NCI-H1930 (cell line): ENCODE results near the gene ACAP2.
"Not testable (repeated sequence)": the region's sequence is repeated elsewhere in the genome, so short reads cannot be mapped to it uniquely, and the experiment has no call there.

Experiments used
- DNase-seq, 2 experiments: peaks; one replicate each; lab custom pipeline; 2025; lab: John Stamatoyannopoulos, UW

Gene ACAP2

GRCh38 chr3:195442573-195443390 lies at the start of gene ACAP2:
Gene ACAP2, minus strand, starts transcription at chr3:195443020. Its CDS starts 173 bp downstream, at chr3:195442847.
- peak; percentile 97 to 99 for DNase-seq

- no peak for DNase-seq
These were observed 32.8 kb upstream of the ACAP2 start for GRCh38 chr3:195475614-195476013.

- not testable (repeated sequence) for DNase-seq
These were observed 32.3 kb upstream of the ACAP2 start for GRCh38 chr3:195475116-195475515.

GRCh38 chr3:195468841-195469240 lies 26.0 kb upstream of the ACAP2 start:
- DNase-seq = no peak

GRCh38 chr3:195468391-195468776 lies 25.6 kb upstream of the ACAP2 start:
- DNase-seq = no peak

- no peak for DNase-seq
These were observed 25.0 kb upstream of the ACAP2 start for GRCh38 chr3:195467641-195468390.

GRCh38 chr3:195466251-195466650 lies 23.4 kb upstream of the ACAP2 start:
- no peak for DNase-seq

- not testable (repeated sequence) for DNase-seq
These were observed 20.1 kb upstream of the ACAP2 start for GRCh38 chr3:195462922-195463321.

- no peak for DNase-seq
These were observed 19.4 kb upstream of the ACAP2 start for GRCh38 chr3:195462308-195462610.

- no peak for DNase-seq
These were observed 18.9 kb upstream of the ACAP2 start for GRCh38 chr3:195461594-195462307.

- no peak for DNase-seq
These were observed 17.4 kb upstream of the ACAP2 start for GRCh38 chr3:195460091-195460713.

GRCh38 chr3:195458316-195458717 lies 15.5 kb upstream of the ACAP2 start:
- DNase-seq = no peak

- no peak for DNase-seq
These were observed 13.0 kb upstream of the ACAP2 start for GRCh38 chr3:195455789-195456188.

- no peak for DNase-seq
These were observed 10.4 kb upstream of the ACAP2 start for GRCh38 chr3:195453236-195453635.

- DNase-seq = peak in 1 of 2 experiments; percentile 29
These were observed 8.7 kb upstream of the ACAP2 start for GRCh38 chr3:195451373-195452015.

- no peak for DNase-seq
These were observed 8.0 kb upstream of the ACAP2 start for GRCh38 chr3:195450731-195451229.

GRCh38 chr3:195448205-195448875 lies 5.5 kb upstream of the ACAP2 start:
- DNase-seq = no peak

GRCh38 chr3:195447201-195447600 lies 4.4 kb upstream of the ACAP2 start:
- no peak for DNase-seq

- no peak for DNase-seq
These were observed 3.5 kb upstream of the ACAP2 start for GRCh38 chr3:195446359-195446758.

- DNase-seq = no peak
These were observed 3.1 kb upstream of the ACAP2 start for GRCh38 chr3:195445885-195446284.

- no peak for DNase-seq
These were observed 670 bp upstream of the ACAP2 start for GRCh38 chr3:195443391-195443989.
